GM12873 (cell line): ENCODE measurements around the gene TCF7L2.

Experiments
- TF ChIP-seq, protein P1 (sequence below): IDR thresholded peaks from 2 replicates; pipeline ENCODE4 v1.5.1; 2012; ENCODE audit warnings: low read depth, mild to moderate bottlenecking, moderate library complexity, low read length, control low read depth; ENCODE audit not compliant: insufficient read depth; ENCODE audit errors: missing control alignments

TCF7L2 gene

DNA sequence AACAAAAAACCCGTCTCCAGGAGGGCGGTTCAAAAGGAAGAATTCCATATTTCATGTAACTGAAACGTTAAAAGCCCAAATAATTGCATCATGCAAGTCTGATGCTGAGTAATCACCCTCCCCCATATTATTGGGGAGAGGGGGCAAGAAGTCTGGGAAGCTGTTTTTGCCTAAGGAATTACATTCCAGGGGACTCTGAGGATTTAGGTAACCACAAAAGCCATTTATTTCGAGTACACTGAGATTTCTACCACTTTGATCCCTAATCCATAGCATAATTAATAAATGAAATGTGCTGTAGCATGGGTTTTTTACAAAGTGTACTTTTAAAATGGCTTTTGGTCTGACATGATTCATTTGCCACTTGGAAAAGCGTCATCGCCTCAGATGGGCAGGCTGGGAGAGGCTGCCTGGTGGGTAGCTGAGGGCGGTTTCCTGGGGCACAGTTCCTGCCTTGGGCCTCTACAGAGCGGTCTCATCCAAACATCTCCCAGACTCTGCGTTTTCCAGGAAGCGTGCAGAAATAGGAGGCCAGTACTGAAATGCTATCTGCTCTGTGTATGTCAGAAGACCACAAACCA is 106.5 kb downstream of the TCF7L2 start:
- TF ChIP-seq, protein P1, sequence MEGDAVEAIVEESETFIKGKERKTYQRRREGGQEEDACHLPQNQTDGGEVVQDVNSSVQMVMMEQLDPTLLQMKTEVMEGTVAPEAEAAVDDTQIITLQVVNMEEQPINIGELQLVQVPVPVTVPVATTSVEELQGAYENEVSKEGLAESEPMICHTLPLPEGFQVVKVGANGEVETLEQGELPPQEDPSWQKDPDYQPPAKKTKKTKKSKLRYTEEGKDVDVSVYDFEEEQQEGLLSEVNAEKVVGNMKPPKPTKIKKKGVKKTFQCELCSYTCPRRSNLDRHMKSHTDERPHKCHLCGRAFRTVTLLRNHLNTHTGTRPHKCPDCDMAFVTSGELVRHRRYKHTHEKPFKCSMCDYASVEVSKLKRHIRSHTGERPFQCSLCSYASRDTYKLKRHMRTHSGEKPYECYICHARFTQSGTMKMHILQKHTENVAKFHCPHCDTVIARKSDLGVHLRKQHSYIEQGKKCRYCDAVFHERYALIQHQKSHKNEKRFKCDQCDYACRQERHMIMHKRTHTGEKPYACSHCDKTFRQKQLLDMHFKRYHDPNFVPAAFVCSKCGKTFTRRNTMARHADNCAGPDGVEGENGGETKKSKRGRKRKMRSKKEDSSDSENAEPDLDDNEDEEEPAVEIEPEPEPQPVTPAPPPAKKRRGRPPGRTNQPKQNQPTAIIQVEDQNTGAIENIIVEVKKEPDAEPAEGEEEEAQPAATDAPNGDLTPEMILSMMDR: no peak

DNA sequence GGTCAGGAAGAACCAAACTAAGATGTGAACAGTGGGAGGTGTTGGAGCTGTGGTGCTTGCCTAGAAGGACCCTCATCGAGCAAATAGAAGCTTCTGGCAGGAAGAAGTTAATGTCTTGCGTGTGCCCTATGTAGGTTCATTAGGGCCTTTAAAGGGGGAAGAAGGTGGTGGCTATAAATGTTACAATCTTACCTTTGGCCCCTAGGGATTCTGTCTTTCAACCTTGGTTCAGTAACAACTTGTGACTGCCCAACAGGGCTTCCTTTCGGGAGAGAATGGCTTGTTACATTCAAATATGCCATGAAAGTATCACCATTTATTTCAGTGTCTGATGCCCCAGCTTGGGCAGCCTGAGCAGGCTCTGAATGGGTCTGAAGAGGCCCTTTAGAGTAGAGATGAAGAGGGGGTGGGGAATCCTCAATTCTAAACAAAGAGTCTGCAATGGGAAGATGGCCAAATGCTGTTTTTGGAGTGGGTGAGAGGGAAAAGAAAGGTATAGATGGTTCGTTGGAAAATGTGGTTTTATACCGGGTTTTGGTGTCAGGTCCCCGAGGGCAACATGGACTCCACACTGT is 108.0 kb downstream of the TCF7L2 start:
- TF ChIP-seq, protein P1: no peak

DNA sequence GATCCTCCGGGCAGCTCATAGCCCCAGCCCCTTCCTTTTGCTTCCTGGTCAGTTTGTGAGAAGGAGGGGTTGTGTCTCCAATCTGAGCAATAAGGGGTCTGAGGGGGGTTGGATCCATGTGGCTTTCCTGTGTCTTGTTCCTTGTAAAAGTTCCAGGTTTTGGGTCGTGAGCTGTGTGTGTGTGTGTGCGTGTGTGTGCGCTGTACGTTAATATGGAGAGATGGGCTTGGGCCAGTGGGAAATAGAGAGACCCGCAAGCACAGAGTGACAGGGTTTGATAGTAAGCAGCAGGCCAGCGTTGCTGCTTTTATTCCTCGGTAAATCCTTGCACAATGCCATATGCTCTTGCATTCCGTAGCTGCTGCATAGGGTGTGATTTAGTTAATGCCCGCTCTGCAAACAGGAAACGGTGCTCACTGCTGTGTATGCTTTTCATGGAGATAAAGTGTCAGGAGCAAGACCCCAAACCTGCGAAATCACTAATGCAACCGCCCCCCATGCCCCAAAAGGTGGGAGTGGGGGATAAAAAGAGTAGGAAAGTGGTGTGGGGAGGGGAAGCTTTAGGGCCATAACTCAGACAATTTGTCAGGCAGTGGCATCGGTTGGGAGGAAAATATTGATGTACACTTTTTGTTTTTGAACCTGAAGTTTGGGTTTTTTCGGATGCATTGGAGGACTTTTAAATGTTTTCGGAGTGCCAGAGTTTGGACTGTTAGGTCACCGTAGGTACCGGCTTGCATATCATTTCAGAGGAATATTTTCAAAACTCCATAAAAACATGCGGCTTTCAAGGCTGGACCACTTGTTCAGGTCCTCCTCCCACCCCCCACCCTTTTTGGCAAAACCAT is 108.7 kb downstream of the TCF7L2 start:
- TF ChIP-seq, protein P1: no peak

DNA sequence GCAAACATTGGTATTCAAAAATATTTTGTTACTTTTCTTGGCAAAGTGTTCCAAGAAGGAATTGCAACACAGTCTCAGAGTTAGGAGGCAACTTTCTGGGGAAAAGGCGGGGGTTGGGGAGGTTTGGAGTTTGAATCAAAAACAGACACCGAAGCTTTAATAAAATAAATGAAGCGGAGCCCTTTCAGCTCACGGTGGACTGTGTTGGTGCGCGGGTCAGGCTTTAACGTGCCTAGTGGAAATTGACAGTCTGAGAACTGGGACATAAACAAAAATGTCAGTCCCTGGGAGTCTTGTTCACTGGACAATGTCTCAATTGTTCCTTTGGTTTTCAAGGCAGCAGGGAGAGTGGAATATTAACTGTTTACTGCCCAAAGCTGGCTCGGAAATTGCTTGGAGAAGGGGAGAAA is 109.3 kb downstream of the TCF7L2 start:
- TF ChIP-seq, protein P1: no peak

DNA sequence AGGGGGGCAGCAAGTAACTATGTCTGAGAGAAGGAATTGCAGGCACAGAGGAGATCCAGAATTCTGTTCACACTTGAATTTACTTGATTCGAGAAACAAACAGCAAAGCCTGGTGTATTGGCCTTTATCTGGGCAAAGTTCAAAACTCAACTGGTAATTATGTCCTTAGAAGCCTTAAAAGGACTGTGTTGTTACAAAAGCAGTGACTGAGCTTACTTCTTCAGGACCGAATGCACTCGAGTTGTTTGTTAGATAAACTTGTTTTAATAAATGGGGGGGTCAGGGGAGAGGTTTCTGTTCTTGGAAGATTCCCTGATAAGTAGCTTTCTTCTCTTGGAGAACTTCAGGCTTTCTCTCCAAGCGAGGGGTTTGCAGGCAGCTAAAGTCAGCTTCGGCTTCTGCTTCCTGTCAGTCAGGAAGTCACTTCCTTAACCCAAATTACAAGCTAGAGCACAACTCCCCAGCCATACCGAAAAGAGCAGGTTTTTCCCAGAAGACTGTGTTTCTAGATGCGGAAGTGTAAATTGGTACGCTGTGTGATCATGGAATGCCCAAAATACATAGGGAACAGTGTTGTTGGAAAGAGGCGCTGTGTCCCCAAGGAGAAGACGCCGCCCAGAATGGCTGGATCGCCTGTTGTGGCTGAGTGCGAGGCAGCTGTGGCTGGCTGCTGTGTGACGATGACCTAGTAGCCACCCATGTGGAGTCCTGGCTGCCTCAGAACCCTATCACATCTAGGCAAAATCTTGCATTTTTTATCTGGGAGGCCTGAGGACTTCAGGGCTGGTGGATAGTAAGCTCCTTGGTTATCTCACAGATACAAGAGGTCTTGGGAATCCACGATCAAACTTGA is 110.4 kb downstream of the TCF7L2 start:
- TF ChIP-seq, protein P1: no peak

DNA sequence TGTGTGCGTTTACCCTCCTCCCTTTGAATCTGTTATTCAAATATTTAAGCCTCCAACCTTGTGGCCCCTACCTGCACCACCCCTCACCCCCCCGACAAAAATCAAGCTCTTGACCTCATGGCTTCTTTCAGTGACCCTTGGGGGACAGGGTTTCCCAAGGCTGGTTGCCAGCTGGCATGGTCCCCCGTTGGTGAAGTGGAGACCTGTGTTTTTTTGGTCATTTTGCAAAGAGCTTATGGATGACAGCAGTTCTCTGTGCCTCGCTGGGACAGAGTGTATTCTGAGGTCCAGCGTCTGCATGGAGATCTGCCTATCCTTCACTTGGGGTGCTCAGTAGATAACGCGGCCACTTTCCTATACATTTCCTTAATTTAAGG is 111.0 kb downstream of the TCF7L2 start:
- TF ChIP-seq, protein P1: no peak

DNA sequence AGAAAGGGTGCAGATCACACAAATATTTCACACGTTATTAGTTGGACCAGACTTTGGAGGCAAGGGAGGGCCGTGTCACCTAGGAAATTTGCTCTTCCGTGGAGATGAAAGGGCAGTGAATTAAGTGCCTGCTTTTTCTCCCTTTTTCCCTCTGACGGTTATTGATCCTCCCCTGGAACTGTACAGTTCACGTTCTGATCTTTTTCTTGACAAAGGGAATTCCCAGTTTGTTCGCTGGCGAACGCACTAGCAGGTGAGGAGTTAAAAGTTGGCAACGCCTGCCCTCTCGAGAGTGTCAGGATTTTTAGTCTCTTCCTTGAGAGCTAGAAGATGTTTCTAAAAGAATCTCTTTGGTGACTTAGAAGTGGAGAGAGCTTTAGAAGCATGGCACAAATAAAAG is 111.5 kb downstream of the TCF7L2 start:
- TF ChIP-seq, protein P1: no peak
